GM12892 (cell line): Measurements from ENCODE around the gene EXOC6B.

Experiments
- POLR2A ChIP-seq: IDR thresholded peaks from 2 replicates; pipeline ENCODE4 v1.6.1; 2011; ENCODE audit warnings: low read depth, low read length, control low read depth
- TAF1 ChIP-seq: IDR thresholded peaks from 2 replicates; pipeline ENCODE4 v1.6.1; 2011; ENCODE audit warnings: low read depth, mild to moderate bottlenecking, control low read depth, low read length, borderline replicate concordance

- TF ChIP-seq POLR2A (no peak), TAF1 (no peak)
These were observed 670.1 kb downstream of the EXOC6B start for GRCh38 chr2:72155737-72156136.
